ENCODE results near the gene SETBP1. TPM values are rescaled to one million over a fixed set of nuclear protein-coding genes. Genes with fewer than 3 reads are reported as not detected.

Gene SETBP1
- total RNA-seq, 1 donor from 2014 or later, result 25.8 TPM

DNA sequence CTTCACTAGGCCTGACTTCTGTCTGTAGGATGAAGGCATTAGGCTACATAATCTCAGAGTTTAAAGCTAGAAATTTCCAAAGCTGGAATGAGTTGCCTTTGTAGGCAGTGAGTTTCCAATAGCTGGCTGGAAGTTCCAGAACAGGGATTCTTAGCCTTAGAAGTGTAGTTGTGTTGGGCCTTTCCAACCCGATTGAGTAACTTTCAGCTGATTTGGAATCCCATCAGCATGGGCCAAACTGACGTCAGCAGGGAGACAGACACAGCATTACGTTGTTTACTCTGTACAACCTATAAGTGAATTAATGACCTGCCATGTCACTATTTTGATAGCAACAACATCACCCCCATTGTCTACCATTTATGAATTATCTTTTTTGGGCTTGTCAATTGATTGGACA lies 56.9 kb downstream of the SETBP1 start:
- no peak for DNase-seq
- Histone ChIP-seq H3K4me3 (no peak overlapping the region), H3K27ac (no peak overlapping the region), H3K36me3 (no peaks in the 10 kb centered on the region), H3K4me1 (peaks cover 5% of the 10 kb centered on the region), H3K9me3 (no peaks in the 10 kb centered on the region), H3K27me3 (ENCODE audit: low read depth) (no peaks in the 10 kb centered on the region)
- ATAC-seq, result no peak
- TF ChIP-seq, protein P1, sequence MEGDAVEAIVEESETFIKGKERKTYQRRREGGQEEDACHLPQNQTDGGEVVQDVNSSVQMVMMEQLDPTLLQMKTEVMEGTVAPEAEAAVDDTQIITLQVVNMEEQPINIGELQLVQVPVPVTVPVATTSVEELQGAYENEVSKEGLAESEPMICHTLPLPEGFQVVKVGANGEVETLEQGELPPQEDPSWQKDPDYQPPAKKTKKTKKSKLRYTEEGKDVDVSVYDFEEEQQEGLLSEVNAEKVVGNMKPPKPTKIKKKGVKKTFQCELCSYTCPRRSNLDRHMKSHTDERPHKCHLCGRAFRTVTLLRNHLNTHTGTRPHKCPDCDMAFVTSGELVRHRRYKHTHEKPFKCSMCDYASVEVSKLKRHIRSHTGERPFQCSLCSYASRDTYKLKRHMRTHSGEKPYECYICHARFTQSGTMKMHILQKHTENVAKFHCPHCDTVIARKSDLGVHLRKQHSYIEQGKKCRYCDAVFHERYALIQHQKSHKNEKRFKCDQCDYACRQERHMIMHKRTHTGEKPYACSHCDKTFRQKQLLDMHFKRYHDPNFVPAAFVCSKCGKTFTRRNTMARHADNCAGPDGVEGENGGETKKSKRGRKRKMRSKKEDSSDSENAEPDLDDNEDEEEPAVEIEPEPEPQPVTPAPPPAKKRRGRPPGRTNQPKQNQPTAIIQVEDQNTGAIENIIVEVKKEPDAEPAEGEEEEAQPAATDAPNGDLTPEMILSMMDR (IDR thresholded peaks at IDR 0.05), result no peak
- intact Hi-C loops (cut with DNase I), result no loop called here

DNA sequence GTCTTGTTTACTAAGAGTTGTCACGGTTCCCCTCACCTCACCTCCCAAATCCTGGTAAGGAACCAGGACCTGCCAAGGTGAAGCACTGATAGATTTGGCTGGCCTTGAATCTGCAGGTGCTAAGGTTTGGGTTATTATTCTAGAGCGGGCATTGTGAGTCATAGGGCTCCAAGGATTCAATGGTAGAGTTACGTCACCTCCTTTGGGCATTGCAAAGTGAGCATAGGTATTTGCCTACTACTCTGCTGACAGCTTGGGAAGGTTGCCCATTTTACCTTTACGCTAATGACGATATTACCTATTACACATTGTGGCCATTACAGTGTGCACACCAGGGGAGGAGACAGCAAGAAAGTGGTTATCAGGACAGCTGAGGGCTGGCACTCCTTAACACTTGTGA lies 59.3 kb downstream of the SETBP1 start:
- Histone ChIP-seq H3K9me3 (no peaks in the 10 kb centered on the region), H3K27me3 (ENCODE audit: low read depth) (no peaks in the 10 kb centered on the region), H3K4me1 (no peaks in the 10 kb centered on the region), H3K36me3 (no peaks in the 10 kb centered on the region), H3K4me3 (no peak overlapping the region), H3K27ac (no peak overlapping the region)
- no peak for ATAC-seq
- intact Hi-C loops (cut with DNase I), result no loop called here
- no peak for DNase-seq
- TF ChIP-seq, protein P1 (IDR thresholded peaks at IDR 0.05), result no peak

DNA sequence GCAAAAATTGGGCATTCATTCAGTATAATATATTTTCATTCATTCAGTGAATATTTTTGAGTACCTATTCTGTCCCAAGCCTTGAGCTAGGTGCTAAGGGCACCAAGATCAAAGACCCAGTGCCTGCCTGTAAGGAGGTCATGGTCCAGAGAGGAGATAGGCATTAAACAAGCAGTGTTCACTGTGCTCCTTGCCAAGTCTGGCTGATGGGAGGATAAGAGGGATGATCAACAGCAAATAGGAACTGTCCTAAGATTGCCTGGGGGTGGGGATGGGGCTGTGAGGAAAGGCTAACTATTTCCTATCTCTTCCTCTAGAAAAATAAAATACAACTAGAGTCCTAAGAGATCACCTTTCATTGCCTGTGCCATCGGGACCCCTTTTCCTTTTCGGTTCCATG lies 60.4 kb downstream of the SETBP1 start:
- Histone ChIP-seq H3K9me3 (no peaks in the 10 kb centered on the region), H3K36me3 (no peaks in the 10 kb centered on the region), H3K27me3 (ENCODE audit: low read depth) (no peaks in the 10 kb centered on the region), H3K4me3 (no peak overlapping the region), H3K27ac (peak overlapping the region; percentile 9), H3K4me1 (no peaks in the 10 kb centered on the region)
- intact Hi-C loops (cut with DNase I), result no loop called here
- TF ChIP-seq, protein P1 (IDR thresholded peaks at IDR 0.05), result no peak
- ATAC-seq (no peak), DNase-seq (no peak)

DNA sequence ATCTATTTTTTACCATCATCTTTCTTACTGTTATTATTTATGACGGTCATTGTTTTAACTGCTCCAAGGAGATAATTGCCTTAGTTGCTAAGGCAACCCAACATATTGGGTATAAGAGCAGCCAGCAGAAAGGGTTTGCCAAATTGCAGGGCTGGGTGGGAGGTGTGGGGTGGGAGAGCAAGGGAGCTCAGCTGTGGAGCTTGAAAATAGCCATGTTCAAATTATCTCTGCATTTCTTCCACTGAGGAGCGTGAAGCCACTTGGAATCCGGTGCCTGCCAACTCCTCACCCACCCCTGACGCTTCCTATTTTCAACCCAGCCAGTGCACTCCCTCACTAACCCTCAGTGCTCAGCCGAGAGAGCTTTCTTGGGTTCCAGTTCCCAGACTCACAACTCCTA lies 60.8 kb downstream of the SETBP1 start:
- no peaks in the 10 kb centered on the region for H3K4me1 ChIP-seq
- H3K36me3 ChIP-seq, result no peaks in the 10 kb centered on the region
- H3K27me3 ChIP-seq (ENCODE audit: low read depth), result no peaks in the 10 kb centered on the region
- no peak for ATAC-seq
- TF ChIP-seq, protein P1 (IDR thresholded peaks at IDR 0.05), result no peak
- no peak overlapping the region for H3K27ac ChIP-seq
- no peaks in the 10 kb centered on the region for H3K9me3 ChIP-seq
- intact Hi-C loops (cut with DNase I), result no loop called here
- H3K4me3 ChIP-seq, result no peak overlapping the region
- no peak for DNase-seq

DNA sequence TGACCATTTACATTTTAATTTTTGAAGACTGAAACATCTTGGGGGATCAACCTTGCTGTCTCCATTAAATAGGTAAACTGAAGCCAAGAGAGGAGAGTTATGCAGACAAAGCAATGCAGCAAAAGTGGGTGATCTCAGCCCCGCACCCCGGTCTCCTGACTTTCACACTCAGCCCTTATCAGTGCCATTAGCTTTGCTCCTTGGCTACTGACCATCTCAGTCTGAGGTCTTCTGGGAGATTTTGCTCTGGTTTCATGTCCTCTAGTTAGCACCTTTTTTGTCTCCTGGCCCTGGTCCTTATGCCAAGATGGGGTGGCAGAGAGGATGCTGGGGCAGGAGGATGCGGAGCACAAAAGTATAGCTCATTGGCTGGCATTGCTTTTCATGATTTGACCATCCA lies 61.4 kb downstream of the SETBP1 start:
- ATAC-seq, result no peak
- no peak overlapping the region for H3K4me3 ChIP-seq
- intact Hi-C loops (cut with DNase I), result no loop called here
- H3K9me3 ChIP-seq, result no peaks in the 10 kb centered on the region
- TF ChIP-seq, protein P1 (IDR thresholded peaks at IDR 0.05), result no peak
- DNase-seq, result no peak
- H3K4me1 ChIP-seq, result no peaks in the 10 kb centered on the region
- peak overlapping the region; percentile 32 for H3K27ac ChIP-seq
- H3K36me3 ChIP-seq, result no peaks in the 10 kb centered on the region
- no peaks in the 10 kb centered on the region for H3K27me3 ChIP-seq (ENCODE audit: low read depth)

Data from lower lobe of right lung (tissue), 2 donors.